ACC112 (cell line): ENCODE data around the gene TET3.

Source experiments
- H2AFZ ChIP-seq: fragments of 200-600 bp; sonication (generic); one replicate; pipeline ENCODE4 v1.6.0; 2017; ENCODE audit warnings: antibody characterized with exemption, low read length; ENCODE audit not compliant: unreplicated experiment
- H3K27ac ChIP-seq: fragments of 200-600 bp; sonication (generic); 2 replicates; pipeline ENCODE4 v1.5.1; 2014; ENCODE audit warnings: low read depth, mild to moderate bottlenecking, antibody characterized with exemption, low read length, moderate library complexity
- H3K27me3 ChIP-seq: fragments of 200-600 bp; sonication (generic); 2 replicates; pipeline ENCODE4 v1.6.1; 2014; ENCODE audit warnings: mild to moderate bottlenecking, antibody characterized with exemption, low read length, moderate library complexity, mixed read lengths; ENCODE audit not compliant: insufficient read depth
- H3K36me3 ChIP-seq: fragments of 200-600 bp; sonication (generic); 2 replicates; pipeline ENCODE4 v1.6.1; 2016; ENCODE audit warnings: mild to moderate bottlenecking, antibody characterized with exemption, low read length, moderate library complexity, mixed read lengths; ENCODE audit not compliant: insufficient read depth
- H3K4me1 ChIP-seq: fragments of 200-600 bp; sonication (generic); one replicate; pipeline ENCODE4 v1.6.1; 2016; ENCODE audit warnings: low read length, mixed read lengths; ENCODE audit not compliant: insufficient read depth, unreplicated experiment, control insufficient read depth
- H3K4me3 ChIP-seq: fragments of 200-600 bp; sonication (generic); 2 replicates; pipeline ENCODE4 v1.5.1; 2014; ENCODE audit warnings: mild to moderate bottlenecking, low read depth, low read length
- H3K79me2 ChIP-seq: fragments of 200-600 bp; sonication (generic); one replicate; pipeline ENCODE4 v1.6.0; 2016; ENCODE audit warnings: low read length; ENCODE audit not compliant: control insufficient read depth, unreplicated experiment, insufficient read depth

Gene TET3

GRCh38 chr2:73946666-73947065 is 38.0 kb upstream of the TET3 start:
- Histone ChIP-seq H2AFZ (no peak overlapping the region), H3K4me3 (no peak overlapping the region), H3K79me2 (peaks cover 41% of the 10 kb centered on the region), H3K27me3 (no peaks in the 10 kb centered on the region), H3K4me1 (peaks cover 1% of the 10 kb centered on the region), H3K27ac (no peak overlapping the region), H3K36me3 (peaks cover 35% of the 10 kb centered on the region)

GRCh38 chr2:73947412-73948018 is 37.2 kb upstream of the TET3 start:
- Histone ChIP-seq H3K4me1 (peaks cover 9% of the 10 kb centered on the region), H3K36me3 (peaks cover 41% of the 10 kb centered on the region), H2AFZ (no peak overlapping the region), H3K27ac (no peak overlapping the region), H3K4me3 (no peak overlapping the region), H3K79me2 (peaks cover 37% of the 10 kb centered on the region), H3K27me3 (no peaks in the 10 kb centered on the region)

GRCh38 chr2:73949802-73950201 is 34.9 kb upstream of the TET3 start:
- H3K36me3 ChIP-seq = peaks cover 41% of the 10 kb centered on the region
- H3K4me1 ChIP-seq = peaks cover 13% of the 10 kb centered on the region
- no peak overlapping the region for H3K4me3 ChIP-seq
- H3K27me3 ChIP-seq = no peaks in the 10 kb centered on the region
- H3K27ac ChIP-seq = no peak overlapping the region
- H2AFZ ChIP-seq = no peak overlapping the region
- peaks cover 24% of the 10 kb centered on the region for H3K79me2 ChIP-seq

GRCh38 chr2:73952499-73953446 is 31.9 kb upstream of the TET3 start:
- Histone ChIP-seq H3K79me2 (peaks cover 11% of the 10 kb centered on the region), H3K4me1 (peaks cover 13% of the 10 kb centered on the region), H3K36me3 (peaks cover 46% of the 10 kb centered on the region), H3K27ac (peak overlapping the region; percentile 34), H3K4me3 (no peak overlapping the region), H3K27me3 (no peaks in the 10 kb centered on the region), H2AFZ (no peak overlapping the region)

GRCh38 chr2:73956218-73956865 is 28.4 kb upstream of the TET3 start:
- no peak overlapping the region for H2AFZ ChIP-seq
- H3K4me3 ChIP-seq = no peak overlapping the region
- H3K27me3 ChIP-seq = no peaks in the 10 kb centered on the region
- H3K36me3 ChIP-seq = peaks cover 35% of the 10 kb centered on the region
- H3K79me2 ChIP-seq = peaks cover 7% of the 10 kb centered on the region
- H3K27ac ChIP-seq = no peak overlapping the region
- peaks cover 13% of the 10 kb centered on the region for H3K4me1 ChIP-seq

GRCh38 chr2:73961274-73961673 is 23.4 kb upstream of the TET3 start:
- Histone ChIP-seq H2AFZ (no peak overlapping the region), H3K79me2 (no peaks in the 10 kb centered on the region), H3K4me1 (no peaks in the 10 kb centered on the region), H3K27ac (no peak overlapping the region), H3K27me3 (no peaks in the 10 kb centered on the region), H3K36me3 (peaks cover 20% of the 10 kb centered on the region; the same call in 1 of the 2 replicates), H3K4me3 (no peak overlapping the region)

GRCh38 chr2:73961823-73962615 is 22.7 kb upstream of the TET3 start:
- H3K27me3 ChIP-seq = no peaks in the 10 kb centered on the region
- peaks cover 13% of the 10 kb centered on the region; the same call in 1 of the 2 replicates for H3K36me3 ChIP-seq
- H2AFZ ChIP-seq = no peak overlapping the region
- no peaks in the 10 kb centered on the region for H3K79me2 ChIP-seq
- no peak overlapping the region for H3K4me3 ChIP-seq
- no peaks in the 10 kb centered on the region for H3K4me1 ChIP-seq
- no peak overlapping the region for H3K27ac ChIP-seq

- peaks cover 13% of the 10 kb centered on the region; the same call in 1 of the 2 replicates for H3K36me3 ChIP-seq
- H3K4me3 ChIP-seq = no peak overlapping the region
- no peak overlapping the region for H2AFZ ChIP-seq
- H3K4me1 ChIP-seq = no peaks in the 10 kb centered on the region
- H3K27me3 ChIP-seq = no peaks in the 10 kb centered on the region
- H3K79me2 ChIP-seq = no peaks in the 10 kb centered on the region
- H3K27ac ChIP-seq = no peak overlapping the region
Measured at GRCh38 chr2:73962798-73963197, 21.9 kb upstream of the TET3 start.

GRCh38 chr2:73963385-73964120 is 21.2 kb upstream of the TET3 start:
- no peaks in the 10 kb centered on the region for H3K79me2 ChIP-seq
- no peaks in the 10 kb centered on the region for H3K27me3 ChIP-seq
- H2AFZ ChIP-seq = no peak overlapping the region
- no peaks in the 10 kb centered on the region for H3K4me1 ChIP-seq
- H3K36me3 ChIP-seq = peaks cover 9% of the 10 kb centered on the region; the same call in 1 of the 2 replicates
- H3K27ac ChIP-seq = no peak overlapping the region
- no peak overlapping the region for H3K4me3 ChIP-seq
